H1 (cell line): Measurements from ENCODE around the gene TIMM10B. TPM values are rescaled to one million over a fixed set of nuclear protein-coding genes. Genes with fewer than 3 reads are reported as not detected.

Source experiments
- CTCF ChIA-PET: fragments of 300-600 bp; sonication (Branson Sonifier 250); formaldehyde crosslinking; loops from one replicate; lab custom pipeline; 2021; ENCODE audit not compliant: partially characterized antibody; lab: Charles Lee
- POLR2A ChIA-PET: fragments of 300-600 bp; sonication (Branson Sonifier 250); formaldehyde crosslinking; loops from one replicate; lab custom pipeline; 2021; ENCODE audit warnings: inconsistent platforms; ENCODE audit not compliant: partially characterized antibody; lab: Charles Lee
- DNase-seq, 2 experiments: peaks; one replicate each; pipeline versions ENCODE4 v3.0.0 to v3.0.0-alpha.2; 2010 to 2022; ENCODE audit warnings: low spot score in 2 of 2, low read depth in 1 of 2, mixed read lengths in 1 of 2
- FAIRE-seq: peaks from 2 replicates; lab custom pipeline; 2011; peaks lifted over from hg19 to GRCh38; lab: Jason Lieb, UNC
- H2AFZ ChIP-seq: 2 replicates; pipeline ENCODE4 v1.8.1; 2012; ENCODE audit warnings: low read length, inconsistent platforms
- H2AK5ac ChIP-seq: 2 replicates; pipeline ENCODE4 v1.6.1; 2013; ENCODE audit warnings: low read depth, low read length
- H2BK120ac ChIP-seq: replicated peaks from 2 replicates; pipeline ENCODE3; 2013; ENCODE audit warnings: low read depth, low read length, inconsistent platforms
- H2BK12ac ChIP-seq: 2 replicates; pipeline ENCODE4 v1.6.1; 2013; ENCODE audit warnings: low read depth, low read length
- H2BK15ac ChIP-seq: 2 replicates; pipeline ENCODE4 v1.6.1; 2013; ENCODE audit warnings: low read length
- H2BK20ac ChIP-seq: 2 replicates; pipeline ENCODE4 v1.6.1; 2013; ENCODE audit warnings: low read length
- H2BK5ac ChIP-seq: 2 replicates; pipeline ENCODE4 v1.6.1; 2013; ENCODE audit warnings: low read depth, low read length
- H3K14ac ChIP-seq: 2 replicates; pipeline ENCODE4 v1.6.1; 2013; ENCODE audit warnings: inconsistent platforms; ENCODE audit not compliant: insufficient read length
- H3K18ac ChIP-seq: 2 replicates; pipeline ENCODE4 v1.6.1; 2013; ENCODE audit warnings: low read length; ENCODE audit errors: extremely low read depth
- H3K23ac ChIP-seq: 2 replicates; pipeline ENCODE4 v1.6.1; 2013; ENCODE audit warnings: inconsistent platforms; ENCODE audit not compliant: insufficient read length
- H3K23me2 ChIP-seq: 2 replicates; pipeline ENCODE4 v1.6.1; 2013; ENCODE audit warnings: low read depth, low read length
- H3K27ac ChIP-seq: 2 replicates; pipeline ENCODE4 v1.6.1; 2011; ENCODE audit warnings: low read depth, low read length, inconsistent platforms
- H3K27me3 ChIP-seq, 4 experiments: replicated peaks in 1 of 4; 1 replicate in 1 of 4; 2 replicates in 3 of 4; pipeline versions ENCODE4 v1.6.1 to v1.8.1; 2011 to 2013; ENCODE audit warnings: low read length in 3 of 4, mild to moderate bottlenecking in 3 of 4, inconsistent platforms in 2 of 4, mixed read lengths in 2 of 4, moderate library complexity in 1 of 4; ENCODE audit not compliant: control insufficient read depth in 3 of 4, insufficient read depth in 3 of 4; ENCODE audit errors: extremely low read depth in 1 of 4
- H3K36me3 ChIP-seq, 4 experiments: 2 replicates each; pipeline versions ENCODE4 v1.6.1 to v1.8.1; 2011 to 2013; ENCODE audit warnings: mild to moderate bottlenecking in 4 of 4, low read length in 3 of 4, moderate library complexity in 2 of 4, control low read depth in 1 of 4, inconsistent platforms in 1 of 4; ENCODE audit not compliant: insufficient read depth in 4 of 4, control insufficient read depth in 2 of 4
- H3K4ac ChIP-seq: replicated peaks from 2 replicates; pipeline ENCODE3; 2013; ENCODE audit warnings: low read length, low read depth, mixed read lengths, inconsistent platforms; ENCODE audit not compliant: insufficient read length
- H3K4me1 ChIP-seq, 4 experiments: replicated peaks in 1 of 4; 1 replicate in 1 of 4; 2 replicates in 3 of 4; pipeline versions ENCODE4 v1.6.1 to v1.8.1; 2011 to 2013; ENCODE audit warnings: low read length in 3 of 4, inconsistent platforms in 2 of 4, mixed read lengths in 1 of 4; ENCODE audit not compliant: insufficient read depth in 4 of 4, control insufficient read depth in 3 of 4
- H3K4me2 ChIP-seq, 2 experiments: 2 replicates each; pipeline versions ENCODE4 v1.6.1 to v1.8.1; 2011 to 2013; ENCODE audit warnings: low read depth in 2 of 2, low read length in 2 of 2, control low read depth in 1 of 2, inconsistent platforms in 1 of 2, mild to moderate bottlenecking in 1 of 2; ENCODE audit not compliant: insufficient read depth in 1 of 2
- H3K4me3 ChIP-seq, 4 experiments: fragments of 200-600, 300-600 bp in 1 of 4; sonication (generic), shearing (Covaris generic), sonication (Bioruptor Twin) in 1 of 4; 2 replicates each; pipeline versions ENCODE4 v1.5.1 to v1.8.1; 2011 to 2016; ENCODE audit warnings: low read length in 4 of 4, low read depth in 3 of 4, control low read depth in 2 of 4, inconsistent platforms in 2 of 4, mild to moderate bottlenecking in 2 of 4, mixed read lengths in 1 of 4, moderate library complexity in 1 of 4; ENCODE audit not compliant: insufficient read depth in 2 of 4; ENCODE audit errors: extremely low read depth in 1 of 4
- H3K56ac ChIP-seq: replicated peaks from 2 replicates; pipeline ENCODE3; 2013; ENCODE audit warnings: low read depth, mild to moderate bottlenecking, mixed read lengths, low read length, inconsistent platforms; ENCODE audit not compliant: insufficient read length
- H3K79me1 ChIP-seq: 2 replicates; pipeline ENCODE4 v1.6.1; 2013; ENCODE audit warnings: low read depth, low read length, control low read depth
- H3K79me2 ChIP-seq, 2 experiments: 2 replicates each; pipeline versions ENCODE4 v1.6.1 to v1.8.1; 2012 to 2013; ENCODE audit warnings: low read length in 2 of 2, mild to moderate bottlenecking in 2 of 2, inconsistent platforms in 1 of 2; ENCODE audit not compliant: insufficient read depth in 2 of 2, control insufficient read depth in 1 of 2
- H3K9ac ChIP-seq, 4 experiments: replicated peaks in 1 of 4; 1 replicate in 1 of 4; 2 replicates in 3 of 4; pipeline versions ENCODE4 v1.6.1 to v1.8.1; 2011 to 2013; ENCODE audit warnings: low read depth in 3 of 4, low read length in 3 of 4, control low read depth in 2 of 4, mild to moderate bottlenecking in 2 of 4, moderate library complexity in 2 of 4, inconsistent platforms in 1 of 4; ENCODE audit errors: extremely low read depth in 1 of 4
- H3K9me3 ChIP-seq, 2 experiments: 2 replicates each; pipeline versions ENCODE4 v1.6.1 to v1.8.1; 2012 to 2013; ENCODE audit warnings: mild to moderate bottlenecking in 2 of 2, moderate library complexity in 2 of 2, control low read depth in 1 of 2, inconsistent platforms in 1 of 2, low read depth in 1 of 2, low read length in 1 of 2, mixed read lengths in 1 of 2; ENCODE audit not compliant: insufficient read depth in 2 of 2
- H4K20me1 ChIP-seq, 2 experiments: replicated peaks in 1 of 2; 2 replicates each; pipeline versions ENCODE3 to v1.8.1; 2011 to 2013; ENCODE audit warnings: inconsistent platforms in 2 of 2, low read length in 2 of 2, mild to moderate bottlenecking in 1 of 2; ENCODE audit not compliant: insufficient read depth in 2 of 2, control insufficient read depth in 1 of 2
- H4K5ac ChIP-seq: 2 replicates; pipeline ENCODE4 v1.6.1; 2013; ENCODE audit warnings: low read length, low read depth, mixed read lengths, inconsistent platforms; ENCODE audit not compliant: insufficient read length
- H4K8ac ChIP-seq: 2 replicates; pipeline ENCODE4 v1.8.0; 2013; ENCODE audit warnings: mild to moderate bottlenecking, moderate library complexity, low read length, inconsistent platforms; ENCODE audit not compliant: insufficient read depth; ENCODE audit errors: extremely low read depth
- H4K91ac ChIP-seq: replicated peaks from 2 replicates; pipeline ENCODE3; 2013; ENCODE audit warnings: low read length, mixed read lengths, inconsistent platforms; ENCODE audit not compliant: insufficient read length
- BACH1 ChIP-seq: IDR thresholded peaks from 2 replicates; pipeline ENCODE4 v1.6.1; 2012; ENCODE audit warnings: low read length, improper control_type of control experiment
- JUN ChIP-seq: IDR thresholded peaks from 2 replicates; pipeline ENCODE4 v1.6.1; 2011; ENCODE audit warnings: low read depth, mild to moderate bottlenecking, improper control_type of control experiment, low read length
- NRF1 ChIP-seq: IDR thresholded peaks from 2 replicates; pipeline ENCODE4 v1.6.1; 2011; ENCODE audit warnings: mild to moderate bottlenecking, low read depth, low read length, improper control_type of control experiment
- POLR2A ChIP-seq, 2 experiments: IDR thresholded peaks; 1 replicate in 1 of 2; 2 replicates in 1 of 2; pipeline ENCODE4 v1.6.1; 2011; ENCODE audit warnings: low read depth in 2 of 2, low read length in 2 of 2, mild to moderate bottlenecking in 2 of 2; ENCODE audit errors: control extremely low read depth in 1 of 2
- POLR2AphosphoS5 ChIP-seq: IDR thresholded peaks from 2 replicates; pipeline ENCODE4 v1.6.1; 2011; ENCODE audit warnings: low read depth, low read length
- RAD21 ChIP-seq, 2 experiments: IDR thresholded peaks in 1 of 2; conservative IDR thresholded peaks in 1 of 2; 2 replicates each; pipeline ENCODE4 v1.6.1; 2011; ENCODE audit warnings: low read depth in 2 of 2, low read length in 2 of 2, improper control_type of control experiment in 1 of 2, inconsistent platforms in 1 of 2, mild to moderate bottlenecking in 1 of 2, moderate library complexity in 1 of 2
- RNF2 ChIP-seq: fragments of 200-900, 300-1000 bp; sonication (generic); IDR thresholded peaks from 2 replicates; pipeline ENCODE4 v1.7.1; 2016; ENCODE audit warnings: borderline replicate concordance, low read depth, mild to moderate bottlenecking, antibody characterized with exemption, low read length; ENCODE audit not compliant: poor library complexity, severe bottlenecking; ENCODE audit errors: missing control alignments
- SP2 ChIP-seq: IDR thresholded peaks from 2 replicates; pipeline ENCODE4 v1.6.1; 2012; ENCODE audit warnings: mild to moderate bottlenecking, low read length, inconsistent platforms
- TBP ChIP-seq: IDR thresholded peaks from 2 replicates; pipeline ENCODE4 v1.6.1; 2011; ENCODE audit warnings: low read depth, low read length, improper control_type of control experiment
- WGBS, 2 experiments: shearing (Covaris generic) in 1 of 2; methylation state at CpG; one replicate each; pipeline versions ENCODE4 v1.1.6 to v1.1.7; 2013 to 2015; ENCODE audit warnings: low lambda C conversion rate in 2 of 2, mixed read lengths in 2 of 2, inconsistent platforms in 1 of 2, low coverage in 1 of 2, missing lambda C conversion rate in 1 of 2; ENCODE audit not compliant: insufficient replicate concordance in 2 of 2, insufficient coverage in 1 of 2, insufficient read length in 1 of 2; ENCODE audit errors: extremely low coverage in 1 of 2, missing lambda C conversion rate in 1 of 2; 5-methylcytosine and 5-hydroxymethylcytosine counted together
- polyA plus RNA-seq, 7 experiments: library from polyadenylated mRNA; depleted of rRNA in 3 of 7; stranded (reverse) in 5 of 7; unstranded in 2 of 7; fragments of >200 nt in 5 of 7; fragments of 200-250 nt in 2 of 7; gene quantifications; 1 replicate in 5 of 7; 2 replicates in 1 of 7; 4 replicates in 1 of 7; pipeline versions ENCODE4 v1.2.1 to v1.2.3, GENCODE V29; 2011 to 2013; ENCODE audit warnings: missing spikeins in 2 of 7, mixed read lengths in 2 of 7
- total RNA-seq: library from RNA; stranded (reverse); fragmentation: NEBNext Ultra II Directional; extraction: Animal tissue kit (Norgen Biotek cat#: 25700); gene quantifications from 2 replicates; pipeline ENCODE4 v1.2.1, GENCODE V29; 2021
- TF ChIP-seq, protein P1 (sequence below), 3 experiments: IDR thresholded peaks; 1 replicate in 2 of 3; 2 replicates in 1 of 3; pipeline versions ENCODE4 v1.5.1 to v1.6.1; 2011; ENCODE audit warnings: low read length in 3 of 3, mild to moderate bottlenecking in 3 of 3, inconsistent platforms in 2 of 3, low read depth in 1 of 3, moderate library complexity in 1 of 3; ENCODE audit not compliant: insufficient read depth in 1 of 3; ENCODE audit errors: control extremely low read depth in 1 of 3

TIMM10B gene
- total and polyA plus RNA-seq, 2 of the 8 experiments (the other 6 are each of a cell fraction or from before 2014, with no cell fraction given), result 38.2 to 47.8 TPM

- H2BK20ac ChIP-seq, result no peak overlapping the region
- H3K4ac ChIP-seq, result no peak overlapping the region
- H3K23ac ChIP-seq, result no peak overlapping the region
- H2AK5ac ChIP-seq, result no peak overlapping the region
- H4K20me1 ChIP-seq, result no peaks in the 10 kb centered on the region
- WGBS, 2 experiments, result 93% methylated on average over 3 of the region's 3 CpGs; no CpG with 5 or more reads in 1 of the 2 experiments
- no peaks in the 10 kb centered on the region for H3K9me3 ChIP-seq
- H2BK12ac ChIP-seq, result no peak overlapping the region
- no peak overlapping the region for H4K91ac ChIP-seq
- H3K4me2 ChIP-seq, result no peak overlapping the region
- H2BK15ac ChIP-seq, result no peak overlapping the region
- H3K4me3 ChIP-seq, result no peak overlapping the region
- H4K5ac ChIP-seq, result no peak overlapping the region
- FAIRE-seq, result no peak
- no peak overlapping the region for H2BK5ac ChIP-seq
- no peak overlapping the region for H3K56ac ChIP-seq
- CTCF ChIA-PET, result interaction anchor here (0.6 to 22.7 kb wide), 6 partner anchors 9 to 296 kb away, joined by 3 to 585 read pairs (median 6); partner anchors contain the start of genes HPX and SMPD1
- H3K27me3 ChIP-seq, result 0 out of 7 replicates have a peak, but pooled peaks cover 0 to 2% (median 0%) of the 10 kb centered on the region in 4 experiments
- no peaks in the 10 kb centered on the region for H3K36me3 ChIP-seq
- POLR2A ChIA-PET, result no interaction called here
- H2BK120ac ChIP-seq, result no peak overlapping the region
- DNase-seq, result no peak
- no peak overlapping the region; the same call in 1 of the 2 replicates for H4K8ac ChIP-seq
- no peak overlapping the region for H3K18ac ChIP-seq
- H3K27ac ChIP-seq, result no peak overlapping the region
- H3K23me2 ChIP-seq, result no peaks in the 10 kb centered on the region
- no peak overlapping the region for H3K9ac ChIP-seq
- H3K14ac ChIP-seq, result no peak overlapping the region
- no peaks in the 10 kb centered on the region for H3K79me2 ChIP-seq
- H3K4me1 ChIP-seq, result peaks cover 0 to 3% (median 1%) of the 10 kb centered on the region in 4 experiments; a peak in 2 of 7 replicates
- no peaks in the 10 kb centered on the region for H3K79me1 ChIP-seq
- H2AFZ ChIP-seq, result no peak overlapping the region
- TF ChIP-seq NRF1 (no peak), POLR2A (IDR thresholded peaks at IDR 0.05; ENCODE audit: control extremely low read depth in 1 of 2, low read depth in 2 of 2, low read length in 2 of 2) (no peak), TBP (no peak), JUN (no peak), BACH1 (no peak), POLR2AphosphoS5 (no peak), RAD21 (IDR thresholded peaks at IDR 0.05 in 1 of 2, conservative IDR thresholded peaks at IDR 0.05 in 1 of 2; ENCODE audit: low read depth in 2 of 2, low read length in 2 of 2) (no peak), RNF2 (no peak), SP2 (no peak)
- TF ChIP-seq, protein P1, sequence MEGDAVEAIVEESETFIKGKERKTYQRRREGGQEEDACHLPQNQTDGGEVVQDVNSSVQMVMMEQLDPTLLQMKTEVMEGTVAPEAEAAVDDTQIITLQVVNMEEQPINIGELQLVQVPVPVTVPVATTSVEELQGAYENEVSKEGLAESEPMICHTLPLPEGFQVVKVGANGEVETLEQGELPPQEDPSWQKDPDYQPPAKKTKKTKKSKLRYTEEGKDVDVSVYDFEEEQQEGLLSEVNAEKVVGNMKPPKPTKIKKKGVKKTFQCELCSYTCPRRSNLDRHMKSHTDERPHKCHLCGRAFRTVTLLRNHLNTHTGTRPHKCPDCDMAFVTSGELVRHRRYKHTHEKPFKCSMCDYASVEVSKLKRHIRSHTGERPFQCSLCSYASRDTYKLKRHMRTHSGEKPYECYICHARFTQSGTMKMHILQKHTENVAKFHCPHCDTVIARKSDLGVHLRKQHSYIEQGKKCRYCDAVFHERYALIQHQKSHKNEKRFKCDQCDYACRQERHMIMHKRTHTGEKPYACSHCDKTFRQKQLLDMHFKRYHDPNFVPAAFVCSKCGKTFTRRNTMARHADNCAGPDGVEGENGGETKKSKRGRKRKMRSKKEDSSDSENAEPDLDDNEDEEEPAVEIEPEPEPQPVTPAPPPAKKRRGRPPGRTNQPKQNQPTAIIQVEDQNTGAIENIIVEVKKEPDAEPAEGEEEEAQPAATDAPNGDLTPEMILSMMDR (IDR thresholded peaks at IDR 0.05; ENCODE audit: control extremely low read depth in 1 of 3, insufficient read depth in 1 of 3, low read depth in 1 of 3, low read length in 3 of 3), result no peak
Observed at GRCh38 chr11:6431861-6432260, 49.4 kb upstream of the TIMM10B start.
